KMS-11 (cell line): ENCODE measurements around the gene ACADSB.

Experiments
- H2AFZ ChIP-seq: fragments of 200-600 bp; sonication (generic); 2 replicates; pipeline ENCODE4 v1.6.1; 2016; ENCODE audit warnings: antibody characterized with exemption, mixed run types, low read depth
- H3K27ac ChIP-seq: fragments of 200-600 bp; sonication (generic); 2 replicates; pipeline ENCODE4 v1.6.1; 2016; ENCODE audit warnings: mild to moderate bottlenecking, mixed run types
- H3K27me3 ChIP-seq: fragments of 200-600 bp; sonication (generic); 2 replicates; pipeline ENCODE4 v1.6.1; 2017; ENCODE audit warnings: mild to moderate bottlenecking, low read depth, mixed run types, moderate library complexity; ENCODE audit not compliant: insufficient read depth
- H3K36me3 ChIP-seq: fragments of 200-600 bp; sonication (generic); 2 replicates; pipeline ENCODE4 v1.6.1; 2017; ENCODE audit warnings: mild to moderate bottlenecking, mixed run types; ENCODE audit not compliant: insufficient read depth
- H3K4me1 ChIP-seq: fragments of 200-600 bp; sonication (generic); 2 replicates; pipeline ENCODE4 v1.6.1; 2016; ENCODE audit warnings: mild to moderate bottlenecking, low read depth, mixed run types; ENCODE audit not compliant: poor library complexity, severe bottlenecking
- H3K4me2 ChIP-seq: fragments of 200-600 bp; sonication (generic); 2 replicates; pipeline ENCODE4 v1.7.0; 2016; ENCODE audit warnings: mild to moderate bottlenecking, mixed run types
- H3K4me3 ChIP-seq: fragments of 200-600 bp; sonication (generic); IDR thresholded peaks from 2 replicates; pipeline ENCODE4 v1.6.1; 2017; ENCODE audit warnings: low read depth, low read length, mixed read lengths; ENCODE audit not compliant: insufficient read depth
- H3K79me2 ChIP-seq: fragments of 200-600 bp; sonication (generic); 2 replicates; pipeline ENCODE4 v1.6.1; 2016; ENCODE audit warnings: low read depth, mixed run types; ENCODE audit not compliant: insufficient read depth
- H3K9ac ChIP-seq: fragments of 200-600 bp; sonication (generic); 2 replicates; pipeline ENCODE4 v1.6.1; 2016; ENCODE audit warnings: mild to moderate bottlenecking, mixed run types
- H4K20me1 ChIP-seq: fragments of 200-600 bp; sonication (generic); 2 replicates; pipeline ENCODE4 v1.6.1; 2016; ENCODE audit warnings: mild to moderate bottlenecking, mixed run types; ENCODE audit not compliant: insufficient read depth
- TF ChIP-seq, protein P1 (sequence below): fragments of 200-600 bp; sonication (generic); conservative IDR thresholded peaks from 2 replicates; pipeline ENCODE4 v1.6.1; 2017; ENCODE audit warnings: low read depth, mild to moderate bottlenecking, antibody characterized with exemption, low read length, moderate library complexity, mixed read lengths

The ACADSB gene

DNA sequence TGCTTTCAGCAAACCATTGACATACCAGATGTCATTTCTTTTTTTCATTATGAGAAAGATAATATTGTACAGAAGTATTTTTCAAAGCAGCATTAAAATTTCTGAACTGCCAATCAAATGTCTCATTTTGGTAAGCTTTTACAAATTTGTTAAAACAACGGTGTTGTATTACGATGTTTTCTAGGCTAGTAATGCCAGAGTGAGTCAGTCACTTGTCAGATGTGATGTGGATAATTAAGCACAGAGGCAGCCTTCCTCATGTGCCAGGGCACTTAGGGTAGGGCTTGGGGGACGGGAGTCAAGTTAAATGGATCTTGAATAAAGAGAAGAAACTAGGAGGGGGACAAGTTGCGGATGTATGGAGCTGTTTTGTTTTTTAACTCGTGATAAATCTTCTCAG is 18.5 kb upstream of the ACADSB start:
- TF ChIP-seq, protein P1, sequence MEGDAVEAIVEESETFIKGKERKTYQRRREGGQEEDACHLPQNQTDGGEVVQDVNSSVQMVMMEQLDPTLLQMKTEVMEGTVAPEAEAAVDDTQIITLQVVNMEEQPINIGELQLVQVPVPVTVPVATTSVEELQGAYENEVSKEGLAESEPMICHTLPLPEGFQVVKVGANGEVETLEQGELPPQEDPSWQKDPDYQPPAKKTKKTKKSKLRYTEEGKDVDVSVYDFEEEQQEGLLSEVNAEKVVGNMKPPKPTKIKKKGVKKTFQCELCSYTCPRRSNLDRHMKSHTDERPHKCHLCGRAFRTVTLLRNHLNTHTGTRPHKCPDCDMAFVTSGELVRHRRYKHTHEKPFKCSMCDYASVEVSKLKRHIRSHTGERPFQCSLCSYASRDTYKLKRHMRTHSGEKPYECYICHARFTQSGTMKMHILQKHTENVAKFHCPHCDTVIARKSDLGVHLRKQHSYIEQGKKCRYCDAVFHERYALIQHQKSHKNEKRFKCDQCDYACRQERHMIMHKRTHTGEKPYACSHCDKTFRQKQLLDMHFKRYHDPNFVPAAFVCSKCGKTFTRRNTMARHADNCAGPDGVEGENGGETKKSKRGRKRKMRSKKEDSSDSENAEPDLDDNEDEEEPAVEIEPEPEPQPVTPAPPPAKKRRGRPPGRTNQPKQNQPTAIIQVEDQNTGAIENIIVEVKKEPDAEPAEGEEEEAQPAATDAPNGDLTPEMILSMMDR, result no peak
- H4K20me1 ChIP-seq, result no peaks in the 10 kb centered on the region; the same call in 1 of the 2 replicates
- no peaks in the 10 kb centered on the region for H3K79me2 ChIP-seq
- no peak overlapping the region for H3K4me3 ChIP-seq
- H2AFZ ChIP-seq, result no peak overlapping the region
- no peak overlapping the region for H3K9ac ChIP-seq
- no peak overlapping the region for H3K4me2 ChIP-seq
- H3K27me3 ChIP-seq, result no peaks in the 10 kb centered on the region
- no peaks in the 10 kb centered on the region for H3K4me1 ChIP-seq
- H3K36me3 ChIP-seq, result no peaks in the 10 kb centered on the region; the same call in 1 of the 2 replicates
- no peak overlapping the region for H3K27ac ChIP-seq

DNA sequence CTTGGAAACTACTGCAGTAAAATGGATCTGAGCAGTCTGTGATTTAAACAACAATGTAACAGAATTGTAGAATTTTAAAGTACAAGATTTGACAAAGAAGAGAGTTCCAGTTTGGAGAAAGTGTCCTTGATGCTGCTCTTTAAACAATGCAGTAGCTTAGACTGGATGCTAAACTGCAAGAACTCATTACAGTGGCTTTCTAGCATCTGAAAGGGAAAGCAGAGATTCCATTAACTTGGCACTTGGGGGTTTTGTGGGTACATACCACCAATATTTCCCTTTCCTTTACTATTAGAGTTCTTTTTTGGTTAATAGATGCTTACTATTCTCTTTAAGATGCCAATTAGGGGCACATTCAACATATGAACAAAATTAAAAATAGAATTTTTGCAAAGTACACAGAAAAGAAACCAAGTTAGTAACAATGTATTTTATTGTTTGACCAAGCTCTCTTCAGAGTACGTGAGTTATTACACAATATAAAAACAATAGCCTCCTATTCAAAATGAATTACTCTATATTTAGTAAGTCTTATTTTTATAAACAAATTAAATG is 16.7 kb upstream of the ACADSB start:
- Histone ChIP-seq H3K4me2 (no peak overlapping the region), H3K79me2 (no peaks in the 10 kb centered on the region), H4K20me1 (no peaks in the 10 kb centered on the region; the same call in 1 of the 2 replicates), H3K27ac (no peak overlapping the region), H3K4me3 (no peak overlapping the region), H3K4me1 (no peaks in the 10 kb centered on the region), H3K9ac (no peak overlapping the region), H3K36me3 (no peaks in the 10 kb centered on the region; the same call in 1 of the 2 replicates), H2AFZ (no peak overlapping the region), H3K27me3 (no peaks in the 10 kb centered on the region)
- TF ChIP-seq, protein P1, result no peak

DNA sequence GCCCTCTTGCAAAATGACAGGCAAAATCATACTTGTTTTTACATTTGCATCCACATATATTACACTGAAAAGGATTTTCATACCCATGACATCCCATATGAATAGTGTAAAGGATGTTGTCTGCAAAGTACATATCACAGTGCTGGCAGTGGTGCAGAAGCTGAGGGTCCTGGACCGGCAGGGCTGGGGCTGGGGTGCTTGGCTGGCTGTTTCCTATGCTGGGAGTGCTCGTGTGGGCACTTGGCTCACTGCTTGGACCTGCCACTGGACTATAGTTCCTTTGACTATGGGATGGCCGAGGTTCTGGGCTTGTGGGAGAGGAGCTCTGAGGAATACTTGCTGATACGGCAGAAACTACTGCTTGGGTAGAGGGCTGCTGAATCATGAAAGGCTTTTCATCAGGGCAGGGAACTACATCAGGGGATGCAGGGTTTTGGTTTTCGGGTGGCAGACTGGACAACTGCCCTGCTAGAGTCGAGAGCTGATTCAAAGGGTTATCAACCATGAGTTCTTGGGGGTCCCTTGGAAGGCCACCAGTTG is 14.9 kb upstream of the ACADSB start:
- peaks cover 16% of the 10 kb centered on the region for H3K4me1 ChIP-seq
- H3K36me3 ChIP-seq, result no peaks in the 10 kb centered on the region; the same call in 1 of the 2 replicates
- no peaks in the 10 kb centered on the region; the same call in 1 of the 2 replicates for H4K20me1 ChIP-seq
- no peak overlapping the region for H3K9ac ChIP-seq
- no peak overlapping the region for H3K27ac ChIP-seq
- no peak overlapping the region for H3K4me3 ChIP-seq
- H3K79me2 ChIP-seq, result no peaks in the 10 kb centered on the region; the same call in 1 of the 2 replicates
- no peaks in the 10 kb centered on the region for H3K27me3 ChIP-seq
- no peak overlapping the region for H2AFZ ChIP-seq
- TF ChIP-seq, protein P1, result no peak
- H3K4me2 ChIP-seq, result no peak overlapping the region

DNA sequence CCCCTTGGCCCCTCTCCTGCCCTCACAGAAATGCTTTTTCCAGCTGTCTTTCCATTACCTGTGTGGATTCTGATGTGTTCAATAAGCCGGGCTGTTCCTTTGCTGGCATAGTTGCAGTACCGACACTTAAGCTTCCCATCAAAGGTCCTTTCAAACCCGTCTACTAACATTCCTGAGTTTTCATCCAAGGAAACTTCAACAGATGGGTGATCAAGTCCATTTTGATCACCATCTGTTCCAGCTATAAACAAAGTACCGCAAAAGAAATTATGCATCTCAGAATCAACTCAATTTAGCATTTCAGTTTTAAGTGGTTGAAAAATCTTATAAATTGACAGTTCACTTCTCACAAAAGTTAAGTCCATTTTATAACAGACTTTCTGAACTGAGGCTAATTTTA is 12.9 kb upstream of the ACADSB start:
- Histone ChIP-seq H4K20me1 (no peaks in the 10 kb centered on the region; the same call in 1 of the 2 replicates), H3K4me1 (peaks cover 34% of the 10 kb centered on the region), H2AFZ (no peak overlapping the region), H3K79me2 (peaks cover 16% of the 10 kb centered on the region; the same call in 1 of the 2 replicates), H3K4me3 (no peak overlapping the region), H3K4me2 (no peak overlapping the region), H3K9ac (no peak overlapping the region), H3K27ac (no peak overlapping the region), H3K27me3 (no peaks in the 10 kb centered on the region), H3K36me3 (no peaks in the 10 kb centered on the region; the same call in 1 of the 2 replicates)
- TF ChIP-seq, protein P1, result no peak
